NCI-H82 treated with DMSO at 0.1 percent for 48 hours (cell line): Measurements from ENCODE around the gene KRTAP10-1.

ENCODE experiments used
- DNase-seq: peaks from one replicate; lab custom pipeline; 2025; ENCODE audit not compliant: unreplicated experiment; lab: John Stamatoyannopoulos, UW

The KRTAP10-1 gene

DNA sequence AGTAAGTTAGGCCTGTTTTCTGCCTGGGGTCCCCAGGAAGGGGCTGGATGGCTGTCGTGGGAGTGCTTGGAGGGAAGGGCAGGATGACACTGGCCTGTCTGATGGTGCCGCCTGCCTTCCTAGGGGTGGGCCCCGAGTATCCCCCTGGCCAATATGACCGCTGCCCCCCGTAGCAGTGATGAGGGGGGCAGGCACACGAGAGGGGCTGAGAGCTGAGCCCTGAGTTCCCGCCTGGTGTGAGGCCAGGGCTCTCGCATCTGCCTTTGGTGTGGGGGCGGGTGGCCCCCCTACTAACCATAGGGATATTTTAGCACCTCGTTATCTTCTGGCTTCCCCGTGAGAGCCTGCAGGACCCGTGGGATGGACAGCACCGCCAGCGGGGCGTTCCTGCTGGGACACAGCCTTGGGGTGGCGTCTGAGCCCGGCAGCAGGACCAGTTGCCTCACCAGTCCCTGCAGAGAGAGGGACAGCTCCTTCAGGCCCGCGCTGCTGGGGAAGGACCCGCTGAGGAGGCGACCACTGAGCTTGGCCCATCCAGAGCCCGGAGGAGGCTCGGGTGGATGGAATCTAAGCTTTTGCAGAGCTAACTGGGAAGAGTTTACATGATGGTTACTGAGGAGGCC, 10.4 kb downstream of the KRTAP10-1 start:
- DNase-seq: no peak

DNA sequence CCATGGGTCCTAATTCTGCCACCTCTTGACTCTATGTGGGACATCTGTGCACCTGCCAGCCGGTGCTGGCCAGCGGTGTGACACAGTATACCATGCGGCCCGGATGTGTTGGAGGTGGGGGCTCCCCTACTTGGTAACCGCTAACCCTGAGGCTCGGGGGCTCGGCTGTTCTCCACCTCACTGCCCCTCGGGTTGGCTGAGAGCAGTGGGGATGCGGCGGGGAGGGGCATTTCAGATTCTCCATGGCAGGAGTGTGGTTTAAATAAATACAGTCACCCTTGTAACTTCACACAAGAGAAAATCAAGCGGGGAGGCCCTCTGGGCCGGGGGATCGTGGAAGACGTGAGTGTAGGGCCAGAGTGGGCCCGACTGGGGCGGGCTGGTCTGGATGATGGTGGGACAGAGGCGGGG, 11.0 kb downstream of the KRTAP10-1 start:
- DNase-seq: no peak

DNA sequence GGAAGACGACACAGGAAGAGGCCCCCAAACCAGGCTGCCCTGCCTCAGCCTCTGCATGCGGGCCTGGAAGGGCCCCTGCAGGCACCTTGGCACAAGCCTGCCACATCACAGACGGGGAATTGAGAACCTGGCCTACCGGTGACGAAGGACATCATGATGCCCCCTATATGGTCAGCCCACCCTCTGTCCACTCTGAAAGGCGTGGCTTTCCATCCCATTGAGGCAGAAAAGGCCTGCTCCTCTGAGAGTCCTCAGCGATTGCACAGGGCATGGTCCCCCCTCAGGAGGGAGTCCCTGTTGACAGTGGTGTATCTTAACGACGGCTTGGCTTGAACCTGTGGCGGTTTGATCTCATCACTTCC, 11.4 kb downstream of the KRTAP10-1 start:
- no peak for DNase-seq

DNA sequence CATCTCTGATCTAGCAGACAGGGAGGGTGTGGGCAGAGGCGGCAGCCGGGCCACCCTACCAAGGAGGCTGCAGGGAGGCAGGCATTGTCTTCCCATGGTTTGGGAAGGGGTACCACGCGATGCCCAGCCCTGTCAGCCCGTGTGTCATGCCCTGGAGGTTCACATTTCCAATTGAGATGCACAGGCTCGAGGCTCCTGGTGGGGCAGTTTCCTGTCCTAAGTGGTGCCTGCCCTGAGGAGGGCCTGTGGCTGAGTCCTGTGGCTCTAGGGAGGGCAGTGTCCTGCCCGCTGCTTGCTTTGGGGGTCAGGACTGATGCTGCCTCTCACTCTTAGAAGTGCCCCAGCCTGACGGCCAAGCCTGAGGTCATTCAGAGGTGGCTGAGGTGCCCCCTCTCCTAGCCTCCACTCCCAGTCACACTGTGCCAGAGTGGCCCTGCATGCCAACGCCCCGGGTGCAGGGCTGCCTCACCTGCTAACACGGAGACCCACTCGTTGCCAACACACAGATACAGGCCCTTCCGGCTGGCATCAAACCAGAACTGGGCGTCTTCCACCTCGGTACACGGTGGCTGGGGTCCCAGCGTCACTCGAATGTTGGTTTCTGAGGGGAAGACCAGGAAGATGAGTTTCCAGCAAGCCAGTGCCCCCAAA, 11.9 kb downstream of the KRTAP10-1 start:
- no peak for DNase-seq

DNA sequence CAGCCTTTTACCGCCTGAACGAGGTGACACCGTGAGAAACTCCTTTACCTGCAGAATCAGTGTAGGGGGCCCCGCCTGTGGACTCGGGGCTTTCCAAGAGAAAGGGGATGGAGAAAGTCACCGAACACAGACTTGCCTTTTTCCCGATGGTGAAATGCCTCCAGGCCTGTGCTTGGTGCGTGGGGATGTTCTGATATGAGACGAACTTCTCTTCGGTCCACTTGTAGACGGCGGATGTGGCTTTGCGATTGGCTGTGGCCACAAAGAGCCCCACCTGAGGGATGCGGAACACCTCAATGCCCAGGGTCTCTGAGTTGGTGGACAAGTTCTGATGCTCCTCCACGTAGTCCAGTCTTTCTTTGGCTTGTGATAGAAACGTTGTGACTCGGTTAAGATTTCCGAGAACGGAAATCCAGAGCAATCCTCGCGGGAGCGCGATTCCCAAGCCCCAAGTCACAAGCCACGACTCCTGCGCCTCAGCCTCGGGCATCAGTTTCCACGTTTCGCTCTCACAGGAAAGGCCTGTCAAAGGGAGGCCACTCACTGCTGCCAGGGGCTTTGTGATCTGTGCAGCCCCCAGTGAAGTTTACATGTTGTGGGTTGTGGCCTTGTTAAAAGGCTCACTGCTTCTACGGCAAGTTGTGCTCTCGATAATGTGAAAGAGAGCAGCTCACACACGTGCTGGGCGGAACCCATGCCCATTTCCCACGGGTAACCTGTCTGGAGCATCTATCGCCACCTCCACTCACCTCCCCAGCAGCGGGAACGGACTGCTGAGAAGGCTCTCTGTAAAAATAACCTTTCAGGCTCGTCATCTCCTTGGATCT, 12.6 kb downstream of the KRTAP10-1 start:
- DNase-seq: no peak

DNA sequence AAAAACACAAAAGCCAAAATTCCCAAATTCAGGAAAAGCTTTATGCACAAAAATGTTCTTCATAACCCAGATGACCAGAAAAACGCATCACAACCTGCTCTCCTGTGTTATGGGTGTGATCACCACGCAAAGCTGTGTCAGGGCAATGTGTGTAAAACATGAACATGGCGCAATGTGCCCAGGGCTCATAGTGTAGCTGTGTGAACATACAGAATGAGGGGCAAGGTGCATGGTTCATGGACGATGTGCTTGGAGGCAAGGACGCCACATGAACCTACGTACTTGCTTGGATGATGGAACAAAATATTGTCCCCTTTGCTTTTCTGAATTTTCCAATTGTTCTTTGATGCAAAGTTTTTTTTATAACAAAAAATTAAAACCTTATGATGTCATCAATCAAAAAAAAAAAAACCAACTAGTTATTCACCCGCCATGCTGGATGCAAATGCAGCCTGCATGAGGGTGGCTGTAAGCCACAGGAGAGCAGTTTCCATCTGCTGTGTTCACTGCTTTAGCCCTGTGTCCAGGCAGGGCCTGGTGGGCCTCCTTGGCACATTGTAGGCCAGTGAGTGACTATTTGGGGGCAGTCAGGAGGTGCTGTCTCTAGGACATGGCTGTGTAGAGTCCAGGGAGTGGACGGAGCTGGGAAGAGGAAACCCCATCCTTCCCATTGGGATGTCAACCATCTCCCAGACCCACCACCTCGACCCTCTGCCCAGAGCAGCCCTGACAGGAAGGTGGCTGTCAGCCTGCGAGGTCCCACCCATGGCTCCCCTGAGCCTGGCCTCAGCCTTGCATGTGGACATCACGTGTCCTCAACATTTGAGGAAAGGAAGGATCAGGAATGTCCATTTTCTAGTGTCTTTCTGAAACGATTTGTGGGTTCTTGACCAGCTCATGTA, 13.6 kb downstream of the KRTAP10-1 start:
- DNase-seq: no peak

DNA sequence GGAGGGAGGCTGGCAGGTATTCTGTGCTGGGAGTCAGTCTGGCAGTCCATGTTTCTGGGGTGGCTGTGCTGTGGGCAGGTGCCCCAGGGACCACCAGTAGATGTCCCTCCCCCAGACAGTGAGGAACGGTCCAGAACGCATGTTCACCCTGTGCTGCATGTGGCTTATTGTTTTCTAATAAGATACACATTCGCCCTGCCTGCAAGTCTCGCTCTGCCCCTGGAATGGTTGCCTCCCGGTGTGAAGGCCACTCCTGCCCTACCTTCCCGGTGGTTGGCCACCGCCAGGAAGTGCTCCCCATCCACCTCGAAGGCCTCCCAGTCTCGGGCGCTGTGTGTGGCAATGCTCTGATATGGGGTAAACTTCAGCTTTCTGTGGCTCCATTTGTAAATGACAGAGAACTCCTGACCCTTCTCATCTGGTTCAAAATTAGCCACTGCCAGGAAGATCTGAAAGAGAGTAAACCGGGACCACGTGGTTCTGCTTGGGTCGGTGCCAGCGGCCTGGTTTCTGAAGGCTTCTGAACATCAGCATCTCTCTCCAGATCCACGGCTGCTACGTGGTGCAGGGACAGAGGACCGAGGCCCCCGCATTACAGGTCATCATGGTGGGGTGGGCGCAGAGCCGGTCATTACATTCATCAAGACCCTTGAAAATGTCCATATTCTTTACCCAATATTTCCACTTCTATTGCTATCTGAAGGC, 14.5 kb downstream of the KRTAP10-1 start:
- DNase-seq: no peak

DNA sequence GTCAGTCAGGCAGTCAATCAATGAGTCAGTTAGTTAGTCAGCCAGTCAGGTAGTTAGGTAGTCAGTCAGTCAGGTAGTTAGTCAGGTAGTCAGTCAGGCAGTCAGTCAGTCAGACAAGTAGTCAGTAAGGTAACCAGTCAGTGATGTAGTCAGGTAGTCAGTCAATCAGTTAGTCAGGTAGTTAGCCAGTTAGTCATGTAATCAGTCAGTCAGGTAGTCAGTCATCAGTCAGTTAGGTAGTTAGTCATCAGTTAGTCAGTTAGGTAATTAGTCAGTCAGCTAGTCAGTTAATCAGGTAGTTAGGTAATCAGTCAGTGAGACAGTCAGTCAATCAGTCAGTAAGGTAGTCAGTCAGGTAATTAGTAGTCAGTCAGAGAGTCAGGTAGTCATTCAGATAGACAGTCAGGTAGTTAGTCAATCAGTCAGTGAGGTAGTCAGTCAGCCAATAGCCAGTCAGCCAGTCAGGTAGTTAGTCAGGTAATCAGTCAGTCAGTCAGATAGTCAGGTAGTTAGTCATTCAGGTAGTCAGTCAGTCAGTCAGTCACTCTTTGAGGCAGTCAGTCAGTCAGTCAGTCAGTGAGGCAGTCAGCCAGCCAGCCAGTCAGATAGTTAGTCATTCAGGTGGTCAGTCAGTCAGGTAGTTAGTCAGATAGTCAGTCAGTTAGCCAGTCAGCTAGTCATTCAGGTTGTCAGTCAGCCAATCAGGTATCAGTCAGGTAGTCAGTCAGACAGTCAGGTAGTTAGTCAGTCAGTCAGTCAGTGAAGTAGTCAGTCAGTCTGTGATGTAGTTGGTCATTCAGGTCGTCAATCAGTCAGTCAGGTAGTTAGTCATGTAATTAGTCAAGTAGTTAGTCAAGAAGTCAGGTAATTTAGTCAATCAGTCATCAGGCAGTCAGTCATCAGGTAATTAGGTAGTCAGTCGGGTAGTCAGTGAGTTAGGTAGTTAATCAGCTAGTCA, 15.3 kb downstream of the KRTAP10-1 start:
- DNase-seq: no peak

DNA sequence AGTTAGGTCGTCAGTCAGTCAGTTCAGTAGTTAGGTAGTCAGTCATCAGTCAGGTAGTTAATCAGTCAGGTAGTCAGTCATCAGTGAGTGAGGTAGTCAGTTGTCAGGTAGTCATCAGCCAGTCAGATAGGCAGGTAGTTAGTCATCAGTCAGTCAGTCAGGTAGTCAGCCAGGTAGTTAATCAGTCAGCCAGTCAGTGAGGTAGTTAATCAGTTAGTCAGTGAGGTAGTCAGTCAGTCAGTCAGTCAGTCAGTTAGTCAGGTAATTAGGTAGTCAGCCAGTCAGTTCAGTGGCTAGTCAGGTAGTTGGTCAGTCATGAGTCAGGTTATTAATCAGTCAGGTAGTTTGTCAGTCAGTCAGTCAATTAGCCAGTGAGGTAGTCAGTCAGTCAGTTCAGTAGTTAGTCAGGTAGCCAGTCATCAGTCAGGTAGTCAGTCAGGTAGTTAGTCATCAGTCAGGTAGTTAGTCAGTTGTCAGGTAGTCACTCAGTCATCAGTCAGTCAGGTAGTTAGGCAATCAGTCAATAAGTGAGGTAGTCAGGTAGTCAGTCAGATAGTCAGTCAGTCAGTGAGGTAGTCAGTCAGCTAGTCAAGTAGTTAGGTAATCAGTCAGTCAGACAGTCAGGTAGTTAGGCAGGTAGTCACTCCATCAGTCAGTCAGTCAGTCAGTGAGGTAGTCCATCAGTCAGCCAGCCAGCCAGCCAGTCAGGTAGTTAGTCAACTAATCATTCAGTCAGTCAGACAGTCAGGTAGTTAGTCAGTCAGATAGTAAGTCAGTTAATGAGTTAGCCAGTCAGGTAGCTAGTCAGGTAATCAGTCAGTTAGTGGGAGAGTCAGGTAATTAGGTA, 16.2 kb downstream of the KRTAP10-1 start:
- no peak for DNase-seq

DNA sequence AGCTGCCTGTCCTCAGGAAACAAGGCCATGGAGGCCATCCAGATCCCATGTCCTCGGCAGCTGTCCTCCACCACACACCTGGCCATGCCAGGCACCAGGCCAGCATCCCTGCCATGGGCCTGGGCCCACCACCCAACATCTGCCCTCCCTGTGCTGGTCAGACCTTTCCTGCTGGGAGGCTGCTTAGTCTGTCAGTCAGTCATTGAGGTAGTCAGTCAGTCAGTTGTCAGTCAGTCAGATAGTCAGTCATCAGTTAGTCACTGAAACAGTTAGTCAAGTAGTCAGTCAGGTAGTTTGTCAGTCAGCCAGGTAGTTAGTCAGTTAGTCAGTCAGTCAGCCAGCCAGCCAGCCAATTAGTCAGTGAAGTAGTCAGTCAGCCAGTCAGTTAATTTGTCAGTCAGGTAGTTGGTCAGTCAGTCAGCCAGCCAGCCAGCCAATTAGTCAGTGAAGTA, 17.2 kb downstream of the KRTAP10-1 start:
- no peak for DNase-seq

DNA sequence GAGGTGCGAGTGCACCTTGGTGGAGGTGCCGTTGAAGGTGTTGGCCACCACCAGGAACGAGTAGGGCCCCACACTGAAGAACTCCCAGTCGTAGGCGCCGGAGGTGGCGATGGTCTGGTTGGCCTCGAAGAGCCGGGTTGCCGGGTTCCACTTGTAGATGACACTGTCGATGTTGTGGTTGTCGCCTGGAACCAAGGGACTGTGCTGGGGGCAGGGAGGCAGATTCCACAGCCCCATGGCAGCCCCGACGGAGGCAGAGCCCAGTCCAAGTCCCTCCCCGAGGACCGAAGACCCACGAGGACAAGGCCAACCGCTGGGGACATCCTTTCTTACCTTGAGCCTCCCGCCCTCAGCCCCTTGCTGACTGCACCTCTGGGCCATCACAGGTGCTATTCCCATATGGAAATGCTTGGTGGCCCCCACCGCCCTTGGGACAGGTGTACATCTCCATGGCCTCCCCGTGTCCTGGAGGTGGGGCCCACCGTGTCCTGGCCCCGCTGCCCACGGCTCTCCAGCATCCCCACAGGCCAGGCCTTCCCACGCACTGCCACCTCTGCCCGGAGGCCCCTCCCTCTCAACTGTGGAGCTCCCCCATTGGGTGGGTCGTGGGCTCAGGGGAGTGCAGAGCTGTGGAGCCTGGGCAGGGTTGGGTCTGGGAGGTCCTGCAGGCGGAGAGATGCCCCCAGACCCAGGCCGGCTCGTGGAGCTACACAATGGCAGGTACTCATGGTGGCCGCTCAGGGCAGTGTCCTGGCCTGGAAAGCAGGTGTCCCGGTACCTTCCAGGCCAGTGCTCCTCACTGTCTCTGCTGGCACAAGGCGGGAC, 17.9 kb downstream of the KRTAP10-1 start:
- no peak for DNase-seq

DNA sequence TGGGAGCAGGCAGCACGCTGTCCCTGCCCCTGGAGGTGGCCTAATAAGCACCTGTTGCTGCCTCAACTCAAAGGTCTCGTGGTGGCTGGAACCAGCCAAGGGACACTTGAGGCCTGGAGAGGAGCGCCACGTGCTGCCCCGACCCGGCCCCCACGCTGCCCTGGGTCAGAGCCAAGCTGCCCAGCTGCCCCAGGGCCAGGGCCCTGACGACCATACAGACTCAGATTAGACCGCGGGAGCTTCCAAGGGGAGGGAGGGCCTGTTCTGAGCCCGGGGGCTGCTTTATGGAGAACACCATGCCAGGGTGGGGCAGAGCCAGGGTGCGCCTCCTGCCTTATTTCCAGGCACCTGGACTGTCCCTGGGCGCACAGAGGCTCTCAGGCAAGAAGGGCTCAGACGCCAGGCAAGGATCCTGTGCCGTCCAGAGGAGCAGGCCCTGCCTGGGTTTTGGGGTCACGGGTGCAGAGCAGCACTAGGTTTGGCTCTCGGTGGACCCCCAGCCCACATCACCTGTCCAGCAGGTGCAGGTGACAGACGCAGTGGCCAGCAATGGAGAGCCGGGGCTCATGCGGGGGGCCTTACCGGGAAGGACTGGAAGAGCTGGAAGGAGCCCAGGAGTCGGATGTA, 18.6 kb downstream of the KRTAP10-1 start:
- no peak for DNase-seq

DNA sequence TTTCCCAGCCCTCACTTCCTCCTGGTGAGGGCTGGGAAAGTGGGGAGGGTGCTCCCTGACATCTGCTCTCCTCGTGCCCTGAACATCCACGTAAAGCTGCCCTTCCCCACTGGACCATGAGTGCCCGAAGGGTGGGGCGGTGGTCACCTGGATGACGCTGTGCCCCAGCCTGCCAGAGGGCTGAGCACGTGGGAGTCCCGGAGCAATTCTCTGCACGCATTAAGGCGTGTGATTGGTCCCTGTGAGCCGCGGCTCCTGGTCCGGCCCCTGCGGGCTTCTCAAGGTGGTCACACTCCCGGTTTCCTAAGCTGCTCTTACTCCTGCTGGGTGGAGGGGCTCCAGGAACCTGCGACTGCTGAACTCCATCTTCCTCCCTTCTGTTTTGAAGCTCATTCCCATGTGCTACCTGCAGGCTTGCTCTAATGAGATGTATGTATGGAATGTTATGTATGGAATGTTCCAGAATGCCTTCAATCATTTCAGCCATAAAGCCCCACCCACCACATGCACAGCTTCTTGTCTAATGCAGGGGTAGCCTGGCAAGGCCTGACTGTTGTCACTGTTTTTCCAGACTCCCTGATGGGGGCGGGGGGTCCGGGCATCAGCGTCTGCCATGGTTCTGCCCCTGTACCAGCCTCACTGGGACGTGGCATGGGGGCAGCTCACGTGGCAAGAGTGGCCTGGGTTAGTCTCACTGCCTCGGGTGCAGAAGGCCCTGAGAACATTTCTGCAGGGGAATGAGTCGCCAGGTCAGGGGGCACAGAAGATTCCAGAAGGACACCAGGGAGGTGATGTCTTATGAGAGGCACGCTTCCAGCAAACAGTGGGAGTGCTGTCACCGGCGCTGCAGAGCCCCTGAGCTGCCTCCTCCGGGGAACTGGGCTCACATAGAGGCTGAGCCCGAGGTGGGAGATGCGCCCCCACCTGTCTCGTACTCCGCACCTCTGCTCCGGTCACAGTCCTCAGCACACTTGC, 19.4 kb downstream of the KRTAP10-1 start:
- no peak for DNase-seq

DNA sequence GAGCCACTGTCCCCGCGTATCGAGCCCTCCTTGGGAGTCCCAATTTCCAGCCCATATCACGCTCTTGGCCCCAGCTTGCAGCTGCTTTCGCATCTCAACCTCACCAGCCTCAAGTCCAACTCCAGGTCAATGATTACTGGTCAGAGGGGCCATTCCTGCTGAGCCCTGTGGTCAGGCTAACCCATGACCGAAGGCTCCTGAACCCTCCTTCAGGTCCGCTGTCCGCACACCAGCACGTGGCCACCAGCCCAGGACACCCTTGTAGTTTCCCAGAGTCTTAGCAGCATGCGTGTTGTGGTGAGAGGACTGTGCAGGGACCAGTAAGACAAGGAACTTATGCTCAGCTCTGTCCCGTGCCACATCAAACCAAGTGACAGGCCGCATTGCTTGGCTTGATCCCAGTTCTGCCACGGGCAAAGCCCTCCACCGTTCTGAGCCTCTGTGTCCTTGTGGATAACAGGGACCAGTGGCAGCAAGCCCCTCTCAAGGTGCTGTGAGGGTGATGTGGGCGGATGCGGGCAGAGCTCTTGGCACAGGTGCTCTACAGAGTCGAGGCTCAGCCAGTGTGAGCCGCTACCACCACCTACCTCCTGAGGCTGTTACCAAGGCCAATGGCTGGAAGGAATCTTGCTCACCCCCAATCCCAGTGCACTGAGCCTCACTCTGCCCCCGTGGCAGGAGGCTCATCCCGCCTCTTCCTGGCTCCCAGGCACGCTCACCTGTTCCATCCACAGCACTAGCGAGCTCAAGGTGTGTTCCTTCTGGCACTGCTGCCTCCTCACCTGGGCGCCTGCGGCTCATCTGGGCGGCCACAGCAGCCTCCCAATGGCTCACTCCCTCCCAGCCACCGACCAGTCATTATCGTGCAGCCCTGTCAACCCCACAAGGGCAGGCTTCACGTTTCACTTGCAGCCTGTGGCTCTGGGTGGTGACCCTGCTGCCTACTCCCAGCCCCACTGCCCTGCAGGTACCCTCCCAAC, 20.4 kb downstream of the KRTAP10-1 start:
- DNase-seq: no peak

DNA sequence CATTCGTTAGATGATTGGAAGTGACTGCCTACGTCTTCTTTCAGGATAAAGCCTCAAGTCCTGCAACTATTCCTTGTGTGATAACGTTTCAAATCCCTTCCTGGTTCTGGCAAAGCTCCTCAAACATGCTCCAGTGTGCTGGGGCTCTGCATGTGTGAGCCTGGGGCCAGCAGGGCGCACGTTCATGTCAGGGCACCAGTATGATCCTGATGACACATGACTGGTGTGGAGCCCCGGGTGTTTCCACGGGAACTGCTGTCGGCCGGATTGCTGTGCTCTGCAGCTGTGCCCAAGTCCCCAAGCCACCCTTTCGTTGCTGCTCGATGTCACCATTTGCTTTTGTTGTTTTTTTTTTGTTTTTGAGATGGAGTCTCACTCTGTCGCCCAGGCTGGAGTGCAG, 21.3 kb downstream of the KRTAP10-1 start:
- DNase-seq: no peak
